ENCODE measurements around the gene CD58. TPM values are rescaled to one million over a fixed set of nuclear protein-coding genes. Genes with fewer than 3 reads are reported as not detected.

CD58 gene
- total RNA-seq, 1 donor from 2014 or later: 24.2 TPM

DNA sequence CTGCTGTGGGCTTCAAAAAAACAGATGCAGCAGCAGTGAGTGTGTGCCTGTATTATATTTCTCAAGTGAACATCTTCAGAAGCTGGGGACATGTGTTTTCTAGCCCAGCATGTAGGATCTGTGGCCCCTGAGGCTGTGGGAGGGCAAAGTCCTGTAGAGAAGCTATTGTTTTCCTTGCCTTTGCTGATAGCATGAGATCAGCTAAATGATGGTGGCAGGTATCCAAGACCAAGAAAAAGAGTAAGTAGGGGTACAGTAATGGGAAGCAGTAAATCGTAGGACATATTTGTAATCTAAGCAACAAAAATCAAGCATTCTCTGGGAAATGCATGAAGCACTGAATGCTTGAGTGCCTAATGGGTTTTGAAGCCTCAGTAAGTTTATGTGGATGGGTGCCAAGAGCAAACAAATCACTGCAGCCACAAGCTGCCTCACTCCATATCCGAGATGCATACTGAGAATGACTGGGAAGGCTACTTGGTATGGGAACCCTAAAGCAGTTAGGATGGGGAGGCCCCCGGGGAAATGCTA lies 98.3 kb downstream of the CD58 start:
- peak; percentile 73 for DNase-seq (ENCODE audit: low spot score)

DNA sequence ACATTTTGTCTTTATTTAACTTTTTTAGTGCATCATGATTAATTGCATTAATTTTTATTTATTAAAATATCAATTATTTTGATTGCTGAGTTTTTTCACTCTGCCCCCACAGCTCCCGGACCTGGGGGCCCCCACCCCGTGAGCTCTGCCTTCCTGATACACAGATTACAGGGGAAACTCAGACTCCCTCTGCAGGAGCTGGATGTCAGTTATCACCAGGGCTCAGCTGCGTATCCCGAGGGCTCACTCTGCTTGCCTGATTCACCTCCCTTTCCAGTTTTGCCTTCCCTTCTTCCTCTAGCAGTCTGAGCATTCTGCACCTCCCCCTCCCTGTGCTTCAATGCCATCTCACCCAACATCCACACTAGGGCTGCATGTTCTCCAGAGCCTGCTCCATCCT lies 99.6 kb downstream of the CD58 start:
- DNase-seq (ENCODE audit: low spot score): no peak

DNA sequence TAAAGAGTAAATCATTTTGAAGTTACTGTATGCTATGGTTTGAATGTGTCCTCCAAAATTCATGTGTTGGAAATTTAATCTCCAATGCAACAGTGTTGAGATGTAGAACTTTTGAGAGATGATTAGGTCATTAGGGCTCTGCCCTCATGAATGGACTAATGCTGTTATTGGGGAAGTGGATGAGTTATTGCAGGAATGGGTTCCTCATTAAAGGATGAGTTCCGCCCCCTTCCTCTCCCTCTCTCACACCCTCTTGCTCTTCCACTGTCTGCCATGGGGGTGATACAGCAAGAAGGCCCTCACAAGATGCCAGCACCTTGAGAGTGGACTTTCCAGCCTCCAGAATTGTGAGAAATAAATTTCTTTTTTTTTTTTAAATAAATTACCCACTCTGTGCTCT lies 100.2 kb downstream of the CD58 start:
- DNase-seq (ENCODE audit: low spot score): no peak

DNA sequence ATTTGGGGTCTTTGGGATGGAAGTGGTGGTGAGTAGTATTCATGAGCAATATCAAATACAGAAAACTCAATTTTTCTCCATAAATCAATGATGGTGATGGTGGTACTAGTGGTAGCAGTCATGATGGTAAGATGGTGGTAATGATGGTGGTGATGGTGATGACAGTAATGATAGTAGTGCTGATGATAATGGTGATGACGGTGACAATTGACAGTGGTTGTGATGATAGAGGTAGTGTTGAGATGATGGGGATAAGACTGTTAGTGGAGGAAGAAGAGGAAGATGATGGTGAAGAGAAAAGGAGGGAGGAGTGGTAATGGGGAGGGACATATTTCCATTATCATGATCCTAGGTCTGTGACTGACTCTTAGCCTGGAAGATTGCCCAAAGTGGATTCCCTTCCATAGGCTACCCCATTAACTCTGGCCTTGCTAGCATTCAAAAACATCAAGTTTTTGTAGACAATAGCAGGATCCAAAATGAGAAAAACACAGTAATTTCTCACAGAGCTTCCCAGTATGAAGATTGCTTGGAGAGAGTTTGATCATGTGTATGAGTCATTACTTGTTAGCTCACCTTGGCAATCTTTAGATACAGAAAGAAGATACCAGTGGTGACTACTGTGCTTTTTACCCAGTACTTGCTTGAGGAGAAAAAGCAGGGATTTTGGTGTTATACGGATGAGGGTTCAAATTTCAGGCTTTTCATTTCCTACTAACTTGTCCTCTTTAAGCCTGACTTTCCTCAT lies 103.8 kb downstream of the CD58 start:
- DNase-seq (ENCODE audit: low spot score): no peak

DNA sequence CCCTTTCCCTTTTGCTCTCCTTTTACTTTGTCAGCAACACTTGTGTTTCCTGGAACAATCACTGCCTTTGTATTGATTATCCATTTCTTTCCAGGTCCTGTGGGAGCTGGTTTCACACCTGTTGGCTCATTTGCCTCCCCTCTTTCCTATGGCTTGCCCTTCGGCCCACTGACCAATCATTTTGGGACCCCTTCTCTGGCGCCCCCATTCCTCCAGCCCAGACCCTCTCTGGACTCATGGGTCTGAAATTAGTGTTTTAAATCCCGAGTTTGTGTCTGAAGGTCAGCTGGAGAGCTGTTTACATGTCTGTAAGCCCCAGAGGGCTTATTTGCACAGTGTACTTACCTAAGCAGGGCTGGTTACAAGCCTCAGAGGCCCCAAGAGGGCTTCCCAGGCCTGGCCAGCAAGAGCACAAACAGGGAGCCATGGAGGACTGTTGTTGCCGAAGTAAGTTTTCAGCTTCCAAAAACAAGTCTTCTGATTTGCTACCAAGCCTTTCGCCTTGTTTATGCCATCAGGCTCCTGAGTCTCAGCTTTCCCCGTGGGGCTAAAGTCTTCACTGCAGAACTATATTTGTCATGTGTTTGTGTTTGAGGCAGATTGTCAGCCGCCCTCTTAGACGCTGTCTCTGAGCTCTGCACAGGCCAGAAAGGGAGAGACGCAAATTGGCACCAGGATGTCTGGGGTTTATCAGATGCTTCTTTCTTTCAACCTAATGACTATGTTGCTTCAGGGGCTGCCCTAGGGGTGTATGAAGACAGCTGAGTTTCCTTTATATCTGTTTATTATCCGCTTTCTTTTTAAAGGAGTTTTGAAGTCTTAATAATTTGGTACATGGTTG lies 104.8 kb downstream of the CD58 start:
- DNase-seq (ENCODE audit: low spot score): no peak

DNA sequence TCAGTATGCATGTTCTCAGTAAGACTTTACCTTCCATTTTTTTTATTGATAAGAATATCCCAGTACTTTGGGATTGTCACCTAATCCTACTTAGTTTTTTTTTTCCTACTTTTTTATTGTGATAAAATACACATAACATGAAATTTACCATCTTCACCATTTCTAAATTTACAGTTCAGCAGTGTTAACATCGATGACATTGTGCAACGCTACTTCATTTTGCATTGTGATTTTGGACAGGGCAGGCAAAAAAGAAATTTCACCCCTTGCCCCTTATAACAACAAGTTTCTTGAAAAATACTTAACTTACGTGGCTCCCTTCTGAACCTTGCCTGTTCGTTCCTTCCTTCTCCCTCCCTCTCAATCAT lies 105.4 kb downstream of the CD58 start:
- DNase-seq (ENCODE audit: low spot score): no peak

Other genes with a start within 250 kb of the CD58 start
- gene ATP1A1, start 197.8 kb downstream of the CD58 start, total RNA-seq: 2,502 TPM
- gene IGSF3, start 96.7 kb upstream of the CD58 start, total RNA-seq: 21.6 TPM
- gene CD2, start 183.4 kb upstream of the CD58 start, total RNA-seq: 12.5 TPM